22Rv1 (cell line): Measurements from ENCODE around the gene PITX3.

ENCODE experiments used
- H3K27ac ChIP-seq: fragments of 450-650 bp; 2 replicates; pipeline ENCODE4 v1.5.1; 2017
- ZFX ChIP-seq: fragments of 450-650 bp; IDR thresholded peaks from 2 replicates; pipeline ENCODE4 v1.6.1; 2017; ENCODE audit warnings: antibody characterized with exemption, borderline replicate concordance
- TF ChIP-seq, protein P1 (sequence below): fragments of 450-650 bp; IDR thresholded peaks from 2 replicates; pipeline ENCODE4 v1.5.1; 2017; ENCODE audit warnings: mild to moderate bottlenecking

The PITX3 gene

GRCh38 chr10:102283890-102284289 lies 42.6 kb upstream of the PITX3 start:
- TF ChIP-seq ZFX = no peak
- TF ChIP-seq, protein P1, sequence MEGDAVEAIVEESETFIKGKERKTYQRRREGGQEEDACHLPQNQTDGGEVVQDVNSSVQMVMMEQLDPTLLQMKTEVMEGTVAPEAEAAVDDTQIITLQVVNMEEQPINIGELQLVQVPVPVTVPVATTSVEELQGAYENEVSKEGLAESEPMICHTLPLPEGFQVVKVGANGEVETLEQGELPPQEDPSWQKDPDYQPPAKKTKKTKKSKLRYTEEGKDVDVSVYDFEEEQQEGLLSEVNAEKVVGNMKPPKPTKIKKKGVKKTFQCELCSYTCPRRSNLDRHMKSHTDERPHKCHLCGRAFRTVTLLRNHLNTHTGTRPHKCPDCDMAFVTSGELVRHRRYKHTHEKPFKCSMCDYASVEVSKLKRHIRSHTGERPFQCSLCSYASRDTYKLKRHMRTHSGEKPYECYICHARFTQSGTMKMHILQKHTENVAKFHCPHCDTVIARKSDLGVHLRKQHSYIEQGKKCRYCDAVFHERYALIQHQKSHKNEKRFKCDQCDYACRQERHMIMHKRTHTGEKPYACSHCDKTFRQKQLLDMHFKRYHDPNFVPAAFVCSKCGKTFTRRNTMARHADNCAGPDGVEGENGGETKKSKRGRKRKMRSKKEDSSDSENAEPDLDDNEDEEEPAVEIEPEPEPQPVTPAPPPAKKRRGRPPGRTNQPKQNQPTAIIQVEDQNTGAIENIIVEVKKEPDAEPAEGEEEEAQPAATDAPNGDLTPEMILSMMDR = no peak
- no peak overlapping the region for H3K27ac ChIP-seq

DNA sequence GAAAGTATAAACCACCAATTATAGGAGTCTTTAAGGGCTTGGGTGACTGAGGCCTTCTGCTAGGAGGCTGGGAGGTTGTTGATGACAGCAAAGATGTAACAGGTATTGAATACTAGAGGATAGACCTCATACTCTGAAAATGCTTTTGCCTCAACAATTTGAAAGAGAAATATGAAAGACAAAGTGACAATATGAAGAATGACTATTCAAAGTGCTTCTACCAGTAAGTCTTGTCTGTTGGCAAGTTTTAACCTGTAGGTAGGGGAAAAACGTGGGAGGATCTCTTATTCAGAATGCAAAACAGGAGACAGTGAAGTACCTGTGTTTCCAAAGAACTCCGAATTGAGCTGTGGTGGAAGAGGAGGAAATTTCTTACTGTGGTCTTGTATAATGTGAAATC lies 42.2 kb upstream of the PITX3 start:
- no peak overlapping the region for H3K27ac ChIP-seq
- no peak for TF ChIP-seq ZFX
- TF ChIP-seq, protein P1 = no peak

DNA sequence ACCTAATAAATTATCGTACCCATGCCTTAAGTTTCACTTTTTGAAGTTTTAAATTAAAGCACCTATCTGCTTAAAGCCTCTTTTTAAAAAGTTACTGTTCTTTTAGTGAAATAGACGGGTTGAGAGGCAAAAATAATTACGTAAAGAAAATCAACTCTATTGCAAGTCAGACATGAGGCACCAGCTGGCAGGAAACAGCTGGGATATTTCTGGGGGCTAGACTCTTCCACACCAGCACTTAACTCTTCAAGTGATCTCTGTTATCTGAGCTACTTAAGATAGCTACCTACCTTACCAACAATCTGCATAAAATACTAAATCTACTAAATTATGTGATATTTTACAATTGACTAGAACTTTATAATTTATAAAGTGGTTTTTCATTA lies 39.8 kb upstream of the PITX3 start:
- H3K27ac ChIP-seq = no peak overlapping the region
- TF ChIP-seq, protein P1 = no peak
- no peak for TF ChIP-seq ZFX

GRCh38 chr10:102280397-102281101 lies 39.2 kb upstream of the PITX3 start:
- no peak overlapping the region for H3K27ac ChIP-seq
- TF ChIP-seq, protein P1 = no peak
- no peak for TF ChIP-seq ZFX

DNA sequence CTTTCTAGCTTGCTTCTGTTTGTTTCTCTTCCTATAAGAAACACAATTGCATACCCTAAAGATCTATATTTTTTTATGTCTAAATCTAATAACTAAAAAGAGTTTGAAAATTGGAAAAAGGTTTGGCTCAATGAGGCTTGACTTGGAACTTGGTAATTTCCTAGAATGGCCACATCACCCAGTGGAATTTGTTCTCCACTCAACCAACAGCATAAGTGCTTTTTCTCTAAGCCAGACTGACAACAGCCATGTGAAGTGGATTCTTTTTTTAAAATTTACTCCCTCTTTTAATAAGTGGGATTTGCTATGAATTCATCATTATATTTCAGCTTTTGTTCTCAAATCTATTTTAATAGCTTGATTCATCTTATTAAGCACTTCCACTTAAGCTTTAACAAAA lies 37.8 kb upstream of the PITX3 start:
- TF ChIP-seq ZFX = no peak
- TF ChIP-seq, protein P1 = no peak
- H3K27ac ChIP-seq = no peak overlapping the region

- H3K27ac ChIP-seq = no peak overlapping the region
- TF ChIP-seq, protein P1 = no peak
- no peak for TF ChIP-seq ZFX
Observed at GRCh38 chr10:102275343-102275742, 34.0 kb upstream of the PITX3 start.

GRCh38 chr10:102274062-102274461 lies 32.8 kb upstream of the PITX3 start:
- no peak for TF ChIP-seq ZFX
- TF ChIP-seq, protein P1 = no peak
- no peak overlapping the region for H3K27ac ChIP-seq
